GM19099 (cell line): ENCODE measurements around the gene GMCL1.
A peak's percentile ranks its signal among the peaks of the same experiment; 100 is the strongest.

Source experiments
- POLR2A ChIP-seq: IDR thresholded peaks from 3 replicates; pipeline ENCODE4 v1.6.1; 2011; ENCODE audit warnings: low read depth; ENCODE audit not compliant: insufficient read length; ENCODE audit errors: extremely low read depth

GMCL1 gene, protein sequence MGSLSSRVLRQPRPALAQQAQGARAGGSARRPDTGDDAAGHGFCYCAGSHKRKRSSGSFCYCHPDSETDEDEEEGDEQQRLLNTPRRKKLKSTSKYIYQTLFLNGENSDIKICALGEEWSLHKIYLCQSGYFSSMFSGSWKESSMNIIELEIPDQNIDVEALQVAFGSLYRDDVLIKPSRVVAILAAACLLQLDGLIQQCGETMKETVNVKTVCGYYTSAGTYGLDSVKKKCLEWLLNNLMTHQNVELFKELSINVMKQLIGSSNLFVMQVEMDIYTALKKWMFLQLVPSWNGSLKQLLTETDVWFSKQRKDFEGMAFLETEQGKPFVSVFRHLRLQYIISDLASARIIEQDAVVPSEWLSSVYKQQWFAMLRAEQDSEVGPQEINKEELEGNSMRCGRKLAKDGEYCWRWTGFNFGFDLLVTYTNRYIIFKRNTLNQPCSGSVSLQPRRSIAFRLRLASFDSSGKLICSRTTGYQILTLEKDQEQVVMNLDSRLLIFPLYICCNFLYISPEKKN

DNA sequence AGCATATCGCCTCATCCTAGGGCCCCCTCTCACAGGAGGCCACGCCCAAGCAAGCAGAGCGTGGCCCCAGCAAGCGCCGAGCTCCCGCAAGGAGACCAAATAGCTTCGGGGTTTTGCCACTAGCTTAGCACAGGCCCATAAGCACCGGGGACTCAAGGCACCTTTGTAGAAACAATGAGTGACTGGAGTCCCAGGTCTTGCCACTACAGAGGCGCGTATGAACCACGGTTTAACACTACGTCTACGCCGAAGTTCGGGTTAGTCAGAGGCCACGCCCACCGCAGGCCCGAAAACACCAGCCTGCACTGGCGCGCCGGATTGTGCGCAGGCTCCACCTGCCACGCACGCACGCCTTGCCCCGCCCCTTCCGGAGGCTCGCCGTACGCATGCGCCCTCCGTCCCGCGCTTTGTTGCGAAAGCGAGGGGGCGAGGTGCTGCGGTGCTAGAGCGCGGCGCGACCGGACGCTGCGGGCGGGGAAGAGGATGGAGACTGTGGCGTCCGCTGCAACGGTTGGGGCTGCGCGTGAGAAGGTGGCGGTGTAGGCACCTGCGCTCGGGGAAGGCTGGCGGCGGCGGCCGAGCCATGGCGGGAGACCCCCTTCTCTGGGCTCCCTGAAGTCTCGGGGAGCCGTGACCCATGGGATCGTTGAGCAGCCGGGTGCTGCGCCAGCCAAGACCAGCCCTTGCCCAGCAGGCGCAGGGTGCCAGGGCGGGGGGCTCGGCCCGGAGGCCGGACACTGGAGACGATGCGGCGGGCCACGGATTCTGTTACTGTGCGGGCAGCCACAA, at the start of gene GMCL1:
TSS of gene GMCL1 (plus strand) at position 405 of the 789 bp plus-strand sequence. CDS start at position 638, 233 bp downstream.
- TF ChIP-seq POLR2A = peak; percentile 82

DNA sequence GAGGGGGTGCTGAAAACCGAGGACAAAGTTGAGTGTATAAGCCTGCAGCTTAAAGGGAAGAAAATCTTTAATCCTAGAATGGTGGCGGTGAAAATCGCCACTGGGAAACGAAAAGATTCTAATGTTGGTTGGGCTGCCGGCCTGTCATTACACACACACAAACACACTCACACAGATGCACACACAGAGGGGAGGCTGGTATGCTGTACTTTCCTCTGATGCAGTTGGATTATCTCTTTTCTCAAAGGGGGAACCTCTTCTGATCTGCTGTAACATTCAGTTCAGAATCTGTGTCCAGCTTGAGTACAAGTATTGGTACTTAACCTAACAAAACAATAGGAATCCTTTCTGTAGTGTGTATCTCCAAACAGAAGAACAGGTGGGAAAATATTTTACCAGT, 48.5 kb upstream of the GMCL1 start:
- no peak for TF ChIP-seq POLR2A

GRCh38 chr2:69781321-69782248, 47.9 kb upstream of the GMCL1 start:
- TF ChIP-seq POLR2A = no peak

DNA sequence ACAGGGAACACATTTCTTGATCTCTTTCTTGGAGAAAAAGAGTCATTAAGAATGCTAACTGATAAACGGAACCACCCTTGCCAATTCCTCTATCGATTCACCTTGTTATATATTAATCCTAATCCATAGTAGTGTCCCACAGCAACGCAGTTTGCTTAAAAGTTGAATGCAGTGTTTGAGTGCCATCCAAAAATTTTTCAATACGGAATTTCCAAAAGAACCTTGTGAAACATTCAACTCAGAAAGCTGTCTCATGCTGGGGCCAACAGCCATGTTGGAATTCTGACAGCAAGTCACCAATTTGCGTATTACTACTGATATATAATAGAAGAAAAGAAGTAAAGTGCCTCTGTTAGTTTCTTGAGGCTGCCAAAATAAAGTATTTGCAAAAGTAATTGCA, 45.2 kb upstream of the GMCL1 start:
- no peak for TF ChIP-seq POLR2A

DNA sequence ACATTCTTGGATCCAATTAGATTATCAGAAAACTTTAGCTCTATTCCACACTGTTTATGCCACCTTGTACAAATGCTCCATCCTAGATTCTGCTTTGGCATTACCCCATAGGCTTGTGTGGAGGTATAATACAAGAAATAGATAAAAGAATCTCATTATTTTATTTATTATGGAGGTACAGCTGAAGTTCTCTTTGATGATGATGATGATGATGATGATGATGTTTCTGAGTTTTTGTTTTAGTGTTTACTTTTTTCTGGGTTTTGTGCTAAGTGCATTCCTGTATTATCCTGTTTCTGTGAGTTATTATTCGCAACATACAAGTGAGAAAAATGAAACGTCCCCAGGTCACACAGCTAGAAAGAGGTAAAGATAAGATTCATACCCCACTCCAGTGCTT, 44.1 kb upstream of the GMCL1 start:
- no peak for TF ChIP-seq POLR2A

GRCh38 chr2:69786052-69786560, 43.4 kb upstream of the GMCL1 start:
- no peak for TF ChIP-seq POLR2A

GRCh38 chr2:69789175-69789721, 40.2 kb upstream of the GMCL1 start:
- TF ChIP-seq POLR2A = no peak

DNA sequence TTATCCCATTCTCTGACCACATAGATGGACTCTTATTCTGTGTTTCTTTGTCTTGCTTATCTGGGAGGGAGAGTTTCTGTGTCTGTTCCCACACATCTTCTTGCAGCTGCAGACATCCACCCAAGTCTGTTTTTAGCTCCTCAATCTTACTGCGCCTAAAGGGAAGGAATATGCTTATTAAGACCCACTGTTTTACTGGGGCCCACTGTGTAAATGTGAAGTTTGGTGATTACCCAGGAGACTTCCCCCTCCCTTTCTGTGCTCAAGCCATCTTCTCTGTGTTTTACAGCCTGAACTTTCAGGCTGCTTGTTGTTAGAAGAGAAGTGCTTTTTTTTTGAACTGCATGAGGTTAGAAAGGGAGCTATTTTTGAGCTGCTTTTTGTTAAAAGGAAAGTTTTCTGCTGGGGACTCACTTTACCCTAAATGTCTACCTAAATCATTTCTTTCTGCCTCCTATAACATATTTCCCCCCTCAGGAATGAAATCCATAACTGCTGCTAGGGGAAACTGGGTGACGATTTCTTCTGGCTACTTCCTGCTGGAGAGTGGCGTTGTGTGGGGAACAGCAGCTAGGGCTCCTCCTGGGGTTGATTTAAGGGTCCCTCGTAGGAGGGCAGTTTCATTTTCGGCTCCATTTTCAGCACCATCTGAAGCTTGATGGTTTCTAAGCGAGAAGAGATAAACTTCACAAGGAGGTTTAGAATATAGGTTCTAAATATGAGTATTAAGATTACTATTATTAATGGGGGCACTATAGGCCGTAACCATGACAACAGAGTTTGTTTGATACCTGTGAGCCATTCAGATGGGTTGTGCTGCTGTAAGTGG, 39.5 kb upstream of the GMCL1 start:
- no peak for TF ChIP-seq POLR2A

DNA sequence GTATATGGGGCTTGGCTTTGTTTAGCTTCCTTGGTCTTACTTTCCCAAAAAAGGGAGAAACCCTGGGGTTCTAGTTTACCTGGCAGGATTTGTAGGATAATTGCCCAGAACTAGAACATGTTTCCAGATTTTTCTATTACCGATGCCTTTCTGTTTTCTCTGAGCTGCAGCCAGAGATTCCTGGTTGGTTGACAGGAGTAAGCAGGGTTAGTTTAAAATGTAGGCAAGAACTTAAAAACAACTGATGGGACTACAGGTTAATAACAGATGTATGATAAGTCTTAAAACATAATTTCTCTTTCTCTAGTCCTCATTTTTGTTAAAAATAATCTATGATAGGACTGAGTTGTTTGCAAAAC, 38.9 kb upstream of the GMCL1 start:
- TF ChIP-seq POLR2A = no peak

DNA sequence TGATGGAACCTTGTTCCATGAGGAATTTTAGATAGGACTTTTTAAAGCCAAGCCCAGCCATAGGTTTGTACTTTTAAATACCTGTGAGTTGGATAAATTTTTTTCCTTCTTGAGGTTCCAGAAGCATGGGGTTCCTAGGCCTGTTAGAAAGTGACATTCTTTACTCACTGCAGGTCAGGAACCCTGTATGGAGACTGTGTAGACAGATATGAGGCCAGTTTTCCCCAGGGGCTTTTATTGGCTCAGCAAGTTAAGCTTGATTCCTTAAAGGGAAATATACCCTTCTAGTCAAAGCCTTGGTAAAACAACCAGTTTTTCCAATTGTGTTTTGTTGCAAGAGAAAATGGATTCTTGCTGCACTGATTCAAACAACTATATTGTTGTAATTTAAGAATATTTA, 38.4 kb upstream of the GMCL1 start:
- TF ChIP-seq POLR2A = no peak

DNA sequence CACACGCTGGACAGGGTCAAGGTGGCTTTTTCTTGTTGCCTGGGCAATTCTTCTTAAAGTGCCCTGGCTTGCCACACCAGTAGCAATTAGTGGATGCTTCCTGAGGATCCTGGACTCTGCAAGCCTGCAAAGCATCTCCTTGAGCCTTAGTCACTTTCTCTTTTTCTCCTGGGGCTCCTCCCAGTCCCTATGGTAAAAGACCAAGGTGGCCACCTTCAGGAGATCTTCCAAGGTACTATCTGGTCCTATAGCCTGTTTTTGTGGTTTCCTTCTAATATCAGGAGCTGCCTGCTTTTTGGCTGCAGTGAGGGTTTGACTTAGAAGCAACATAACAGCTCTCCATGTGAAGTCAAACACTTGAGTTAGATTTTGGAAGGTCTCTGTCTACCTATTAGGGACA, 33.3 kb upstream of the GMCL1 start:
- TF ChIP-seq POLR2A = no peak

DNA sequence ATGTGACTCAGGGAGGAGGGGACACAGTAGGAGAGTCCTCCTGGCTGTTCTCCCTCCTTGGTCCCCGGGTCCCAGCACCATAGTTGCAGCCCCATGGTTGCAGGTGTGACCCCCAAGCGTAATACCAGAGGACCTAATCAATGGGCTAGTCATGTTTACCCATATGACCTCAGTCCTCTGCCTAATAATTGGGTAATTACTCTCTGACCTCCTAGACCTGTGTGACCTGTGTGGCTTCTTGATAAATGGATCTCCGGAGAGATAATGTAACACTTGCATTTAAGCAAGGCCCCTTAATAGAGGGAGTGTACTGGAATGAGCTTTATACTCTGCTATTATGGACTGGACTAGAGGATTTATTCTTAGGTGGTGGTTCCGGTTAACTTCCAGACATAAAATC, 32.2 kb upstream of the GMCL1 start:
- no peak for TF ChIP-seq POLR2A

- TF ChIP-seq POLR2A = no peak
These were observed 31.6 kb upstream of the GMCL1 start for GRCh38 chr2:69797836-69798289.
